Stimulated activated CD8-positive, alpha-beta memory T cell treated with anti-CD3 and anti-CD28 coated beads, Interleukin-4, amount 100 ng/mL, for 4 hours (primary cell): Measurements from ENCODE around the gene TMEM139.
A peak's percentile ranks its signal among the peaks of the same experiment; 100 is the strongest.

Experiments
- DNase-seq, 2 donors: peaks; one replicate each; pipeline ENCODE4 v3.0.0-alpha.2; 2020; ENCODE audit warnings: low read depth in 2 of 2, low spot score in 1 of 2

Gene TMEM139

DNA sequence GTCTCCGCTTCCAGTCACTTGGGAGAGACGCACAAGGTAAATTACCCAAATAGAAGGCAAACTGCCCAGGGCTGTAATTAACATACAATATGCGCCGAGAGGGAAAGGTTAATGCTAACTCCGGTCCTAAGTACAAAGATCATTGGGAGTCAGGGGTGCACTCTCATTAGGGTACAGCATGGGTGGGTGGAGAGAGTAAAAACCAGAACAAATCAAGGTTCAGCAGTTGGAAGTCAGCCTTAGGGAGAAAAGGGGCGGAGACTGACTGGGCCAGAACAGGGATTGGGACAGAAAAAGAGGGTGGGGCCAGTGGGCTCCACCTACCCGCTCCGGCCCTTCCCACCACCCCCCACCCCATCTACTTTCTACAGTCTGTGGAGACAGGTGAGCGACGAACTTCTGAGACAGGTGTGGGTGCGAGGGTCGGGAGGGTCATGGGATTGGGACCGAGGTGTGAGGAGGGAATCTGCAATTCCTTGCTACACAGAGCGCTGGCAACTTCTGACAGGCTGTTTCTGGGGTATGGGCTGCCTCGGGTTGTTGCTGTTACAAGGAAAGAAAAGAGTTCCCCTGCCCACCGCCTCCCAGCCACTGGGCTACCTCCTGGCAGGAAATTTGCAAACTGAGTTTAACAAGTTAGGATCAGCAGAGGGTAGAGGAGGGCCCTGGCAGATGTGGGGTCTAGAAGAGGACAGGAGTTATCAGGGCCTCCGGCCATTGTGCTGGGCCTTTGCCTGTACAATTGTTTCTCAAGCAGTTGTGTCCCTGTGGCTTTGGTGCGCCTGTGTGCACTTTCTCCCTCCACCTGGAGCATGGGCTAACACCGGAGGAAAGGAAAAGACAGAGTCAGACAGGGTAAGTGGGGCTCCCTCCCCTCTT is at the start of gene TMEM139:
Gene TMEM139, plus strand, starts transcription at position 368 of the 879 bp plus-strand sequence. CDS start 1,000 bp downstream, outside the sequence.
- DNase-seq, result no peak

DNA sequence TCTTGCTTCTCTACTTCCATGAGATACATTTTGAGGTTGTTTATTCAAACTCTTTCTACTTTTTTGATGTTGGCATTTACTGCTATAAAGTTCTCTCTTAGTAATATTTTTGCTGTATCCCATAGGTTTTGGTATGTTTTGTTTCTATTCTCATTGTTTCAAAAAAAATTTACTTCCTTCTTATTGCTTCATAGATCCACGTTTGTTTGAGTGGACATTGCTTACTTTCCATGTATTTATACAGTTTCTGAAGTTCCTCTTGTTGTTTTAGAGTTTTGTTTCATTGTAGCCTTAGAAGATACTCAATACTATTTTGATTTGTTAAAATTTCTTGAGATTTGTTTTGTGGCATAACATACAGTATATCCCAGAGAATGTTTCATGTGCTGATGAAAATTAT is 49.2 kb upstream of the TMEM139 start:
- no peak for DNase-seq

GRCh38 chr7:143236408-143236990 is 48.3 kb upstream of the TMEM139 start:
- no peak for DNase-seq

- no peak for DNase-seq
Observed at GRCh38 chr7:143237366-143237765, 47.4 kb upstream of the TMEM139 start.

DNA sequence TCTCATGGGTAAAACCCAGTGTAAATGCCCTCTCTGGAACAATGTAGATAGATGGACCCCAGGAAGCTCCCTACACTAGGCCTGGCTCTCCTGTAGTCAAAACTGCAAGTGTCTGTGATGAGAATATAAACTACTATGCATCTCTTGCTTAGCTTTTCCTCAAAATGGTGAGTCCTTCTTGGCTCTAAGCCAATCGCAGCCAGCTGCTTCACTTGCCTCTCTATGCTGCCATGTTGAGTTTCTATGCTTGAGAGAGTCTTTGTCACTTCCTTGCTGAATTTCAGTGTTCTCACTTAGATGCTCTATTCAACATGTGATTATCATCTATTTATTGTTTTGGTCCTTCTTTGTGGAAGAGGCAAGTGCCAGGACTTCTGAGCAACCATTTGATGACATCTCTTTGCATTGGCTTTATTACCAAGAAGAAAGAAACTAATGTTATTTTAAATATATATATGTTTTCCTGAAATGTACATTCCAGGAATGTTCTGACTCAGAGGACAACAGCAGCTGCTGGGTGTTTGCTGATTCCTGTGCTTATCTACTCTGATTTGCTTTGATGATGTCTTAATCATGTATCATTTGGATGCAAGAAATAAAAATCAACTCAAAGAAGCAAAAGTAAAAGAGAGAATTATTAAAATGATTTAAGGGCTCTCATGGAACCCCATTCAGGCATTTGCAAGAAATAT is 46.3 kb upstream of the TMEM139 start:
- DNase-seq, result no peak

DNA sequence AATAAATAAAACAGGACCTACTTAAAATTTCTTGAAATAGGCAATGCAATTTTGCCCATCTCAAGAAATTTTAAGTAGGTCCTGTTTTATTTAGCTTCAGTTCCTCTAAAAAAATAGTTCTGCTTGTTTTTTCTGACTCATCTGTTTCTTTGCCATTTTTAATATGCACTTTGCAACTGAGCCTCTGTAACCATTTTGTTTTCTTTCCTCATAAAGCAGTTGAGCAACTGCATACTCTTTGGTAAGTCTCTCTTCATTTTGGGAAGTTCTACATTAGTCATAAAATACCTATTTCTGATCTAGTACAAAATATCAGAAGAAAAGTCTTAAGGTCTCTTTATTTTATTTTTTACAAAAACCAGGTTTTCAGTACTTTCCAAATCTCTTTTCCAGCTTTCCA is 44.9 kb upstream of the TMEM139 start:
- DNase-seq, result no peak

GRCh38 chr7:143240291-143241168 is 44.2 kb upstream of the TMEM139 start:
- DNase-seq, result peak; percentile 39 to 48

DNA sequence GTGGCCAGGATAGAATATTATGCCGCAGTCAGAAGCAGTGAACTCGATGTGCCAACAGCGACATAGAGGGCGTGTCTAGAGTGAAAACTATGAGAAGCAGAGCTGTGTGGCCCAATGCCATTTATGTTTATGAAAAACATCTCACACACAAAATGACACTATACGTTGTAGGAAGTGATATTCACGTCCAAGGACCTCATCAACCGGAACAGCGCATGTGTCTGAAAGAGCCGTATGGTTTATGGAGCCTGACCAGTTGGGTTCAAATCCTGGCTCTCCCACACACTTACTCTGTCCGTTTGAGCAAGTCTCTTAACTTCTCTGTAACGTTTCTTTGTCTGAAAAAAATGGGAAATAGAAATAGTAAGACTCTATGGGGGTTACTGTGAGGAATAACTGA is 42.5 kb upstream of the TMEM139 start:
- DNase-seq, result no peak

DNA sequence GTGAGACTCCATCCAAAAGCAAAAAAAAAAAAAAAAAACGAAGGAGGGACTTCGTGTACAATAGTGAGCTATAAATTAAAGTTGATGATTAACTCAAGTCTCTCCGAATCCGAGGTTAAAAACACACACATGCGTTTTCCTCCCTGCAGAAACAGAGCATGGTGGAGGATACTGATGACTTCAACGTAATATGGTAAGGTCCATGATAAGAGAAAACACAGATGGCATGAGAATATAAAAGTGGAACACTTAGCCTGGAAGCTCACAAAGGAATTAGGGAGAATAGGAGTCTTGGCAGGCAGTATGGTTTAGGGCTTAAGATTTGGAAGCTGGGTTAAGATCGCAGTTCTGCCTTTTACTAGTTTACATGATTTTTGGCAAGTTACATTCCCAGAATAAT is 41.6 kb upstream of the TMEM139 start:
- DNase-seq, result no peak

DNA sequence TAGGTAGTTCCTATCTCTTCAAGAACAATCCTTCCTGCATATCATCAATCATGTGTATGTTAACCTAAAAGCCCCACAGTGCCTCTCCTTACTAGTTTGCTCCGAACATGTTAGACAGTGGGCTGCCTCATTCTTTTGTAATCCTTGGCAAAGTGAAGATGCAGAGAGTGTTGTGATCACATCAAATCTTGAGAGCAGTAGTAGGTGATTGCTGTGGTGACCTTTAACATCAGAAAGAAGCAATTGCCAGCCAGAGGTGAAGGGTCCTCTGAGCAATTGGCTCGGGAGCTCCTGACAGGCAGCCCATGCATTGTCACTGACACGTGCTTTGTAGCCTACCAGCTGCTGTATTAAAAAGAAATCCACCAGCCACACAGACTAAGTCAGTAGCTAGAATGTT is 41.1 kb upstream of the TMEM139 start:
- DNase-seq, result no peak

GRCh38 chr7:143244321-143244720 is 40.4 kb upstream of the TMEM139 start:
- no peak for DNase-seq

- DNase-seq, result no peak
Observed at GRCh38 chr7:143245123-143245522, 39.6 kb upstream of the TMEM139 start.

DNA sequence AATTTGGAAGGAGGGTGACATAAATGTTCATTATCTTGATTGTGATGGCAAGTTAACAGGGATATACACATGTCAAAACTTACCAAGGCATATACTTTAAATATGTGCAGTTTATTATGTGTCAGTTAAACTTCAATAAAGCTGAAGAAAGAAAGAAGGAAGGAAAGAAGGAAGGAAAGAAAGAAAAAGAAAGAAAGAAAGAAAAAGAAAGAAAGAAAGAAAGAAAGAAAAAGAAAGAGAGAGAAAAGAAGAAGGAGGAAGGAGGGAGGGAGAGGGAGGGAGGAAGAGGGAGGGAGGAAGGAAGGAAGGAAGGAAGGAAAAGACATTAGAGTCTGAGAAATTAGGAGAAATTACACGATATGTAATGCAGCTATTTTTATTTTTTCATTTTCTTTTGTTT is 37.4 kb upstream of the TMEM139 start:
- no peak for DNase-seq

DNA sequence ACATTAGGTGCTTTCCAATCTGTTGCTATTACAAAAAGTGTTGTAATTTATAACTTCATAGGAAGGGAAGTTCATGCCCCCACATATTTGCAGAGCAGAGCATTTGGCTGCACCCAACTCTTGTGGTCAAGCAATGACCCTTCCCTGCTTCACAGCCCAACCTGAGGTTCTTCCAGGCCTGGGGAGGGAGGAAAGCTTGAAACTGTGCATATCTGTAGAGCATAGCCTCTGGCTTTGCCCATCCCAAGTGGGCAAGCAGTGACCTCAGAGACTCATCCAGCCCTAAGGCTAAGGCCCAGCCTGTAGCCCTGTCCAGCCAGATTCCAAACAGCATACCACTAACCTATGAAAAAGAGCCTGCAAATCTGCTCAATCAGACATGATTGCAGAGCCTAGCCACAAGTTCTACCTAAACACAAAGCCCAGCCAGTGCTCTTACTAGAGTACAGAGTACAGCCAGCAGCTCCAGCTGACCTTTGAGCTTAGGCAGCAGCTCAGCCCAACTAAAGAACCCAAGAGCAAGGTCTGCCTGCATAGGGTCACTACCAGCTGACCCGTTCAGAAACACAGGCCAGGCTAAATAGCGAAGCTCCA is 35.9 kb upstream of the TMEM139 start:
- no peak for DNase-seq

DNA sequence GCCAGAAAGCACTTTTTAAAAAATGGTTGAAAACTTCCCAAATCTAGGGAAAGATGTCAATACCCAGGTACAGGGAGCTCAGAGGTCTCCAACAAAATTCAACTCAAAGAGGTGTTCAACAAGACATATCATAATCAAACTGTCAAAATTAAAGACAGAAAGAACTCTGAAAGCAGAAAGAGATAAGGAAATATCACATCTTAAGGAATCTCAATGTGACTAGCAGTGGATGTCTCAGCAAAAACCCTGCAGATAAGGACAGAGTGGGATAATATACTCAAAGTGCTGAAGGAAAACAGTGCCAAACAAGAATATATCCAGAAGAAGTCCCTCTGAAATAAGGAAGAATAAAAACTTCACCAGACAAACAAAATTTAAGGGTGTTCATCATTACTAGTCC is 34.6 kb upstream of the TMEM139 start:
- no peak for DNase-seq

- no peak for DNase-seq
Observed at GRCh38 chr7:143250822-143251221, 33.9 kb upstream of the TMEM139 start.

GRCh38 chr7:143252006-143252405 is 32.8 kb upstream of the TMEM139 start:
- no peak for DNase-seq

- DNase-seq, result no peak
Observed at GRCh38 chr7:143255564-143255963, 29.2 kb upstream of the TMEM139 start.

DNA sequence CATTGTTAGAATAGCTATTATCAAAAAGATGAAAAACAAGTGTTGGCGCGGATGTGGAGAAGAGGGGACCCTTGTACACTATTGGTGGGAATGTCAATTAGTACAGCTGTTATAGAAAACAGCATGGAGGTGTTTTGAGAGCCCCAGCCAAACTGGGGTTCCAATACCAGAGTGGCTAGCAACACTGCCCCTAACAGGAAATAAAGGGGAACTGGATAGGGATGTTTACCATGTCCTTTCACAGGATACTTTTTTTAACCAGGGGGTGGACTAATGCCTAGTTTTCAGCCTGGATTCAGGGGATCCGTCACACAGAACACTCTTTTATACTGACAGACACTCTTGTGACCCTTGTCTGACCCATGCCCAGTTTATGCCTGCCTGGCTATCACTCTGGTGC is 28.4 kb upstream of the TMEM139 start:
- no peak for DNase-seq

DNA sequence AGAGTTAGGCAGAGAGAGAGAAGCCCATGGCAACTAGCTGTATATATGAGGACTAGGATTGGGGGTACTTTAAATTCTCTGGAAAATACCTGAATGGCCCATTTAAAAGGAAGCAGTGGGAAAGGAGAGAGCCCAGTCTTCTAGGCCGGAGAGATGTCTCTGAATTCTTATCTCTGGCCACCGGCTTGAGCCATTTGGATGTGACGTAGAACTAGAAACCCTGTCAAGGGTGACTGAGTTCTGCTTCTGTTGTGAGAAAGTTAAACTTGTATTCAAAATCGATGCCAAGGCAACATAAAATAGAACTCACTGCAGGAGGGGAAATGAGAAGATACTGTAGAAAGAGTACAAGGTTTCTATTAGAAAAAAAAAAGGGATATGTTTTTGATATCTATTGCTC is 27.8 kb upstream of the TMEM139 start:
- DNase-seq, result no peak

DNA sequence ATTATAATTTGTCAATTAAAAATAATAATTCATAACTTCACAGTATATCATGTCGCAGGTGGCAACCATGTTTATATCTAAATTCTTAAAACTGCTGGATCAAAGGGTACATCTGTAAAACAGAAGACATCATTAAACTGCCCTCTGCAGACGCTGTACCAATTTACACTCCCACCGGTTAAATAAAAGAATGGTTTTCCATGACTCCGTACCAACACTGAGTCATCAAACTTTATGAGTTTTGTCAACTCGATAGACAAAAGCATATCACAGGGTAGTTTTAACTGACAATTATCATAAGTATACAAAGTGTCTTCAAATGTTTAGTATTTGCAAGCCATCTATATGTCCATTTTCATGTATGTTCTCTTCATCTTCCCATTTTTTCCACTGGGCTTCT is 27.3 kb upstream of the TMEM139 start:
- DNase-seq, result no peak
